ENCODE data around the gene PSME2.
A peak's percentile ranks its signal among the peaks of the same experiment; 100 is the strongest.

Gene PSME2

GRCh38 chr14:24093901-24094840 lies 52.2 kb downstream of the PSME2 start, which contains the start of gene PCK2:
TSS of gene PCK2 (plus strand) at chr14:24094311. CDS start at chr14:24094406, 95 bp downstream.
- peak; percentile 68 for DNase-seq (ENCODE audit: low spot score)
